HG02798 (cell line): Measurements from ENCODE around the gene FAR1.
"Not testable (repeated sequence)": the region's sequence is repeated elsewhere in the genome, so short reads cannot be mapped to it uniquely, and the experiment has no call there.

Experiments used
- ATAC-seq: cut with Tn5 transposase; IDR thresholded peaks from one replicate; pipeline ENCODE4 v1.9.1; 2021; ENCODE audit warnings: mild to moderate bottlenecking; ENCODE audit not compliant: unreplicated experiment, poor library complexity

The FAR1 gene, protein sequence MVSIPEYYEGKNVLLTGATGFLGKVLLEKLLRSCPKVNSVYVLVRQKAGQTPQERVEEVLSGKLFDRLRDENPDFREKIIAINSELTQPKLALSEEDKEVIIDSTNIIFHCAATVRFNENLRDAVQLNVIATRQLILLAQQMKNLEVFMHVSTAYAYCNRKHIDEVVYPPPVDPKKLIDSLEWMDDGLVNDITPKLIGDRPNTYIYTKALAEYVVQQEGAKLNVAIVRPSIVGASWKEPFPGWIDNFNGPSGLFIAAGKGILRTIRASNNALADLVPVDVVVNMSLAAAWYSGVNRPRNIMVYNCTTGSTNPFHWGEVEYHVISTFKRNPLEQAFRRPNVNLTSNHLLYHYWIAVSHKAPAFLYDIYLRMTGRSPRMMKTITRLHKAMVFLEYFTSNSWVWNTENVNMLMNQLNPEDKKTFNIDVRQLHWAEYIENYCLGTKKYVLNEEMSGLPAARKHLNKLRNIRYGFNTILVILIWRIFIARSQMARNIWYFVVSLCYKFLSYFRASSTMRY

DNA sequence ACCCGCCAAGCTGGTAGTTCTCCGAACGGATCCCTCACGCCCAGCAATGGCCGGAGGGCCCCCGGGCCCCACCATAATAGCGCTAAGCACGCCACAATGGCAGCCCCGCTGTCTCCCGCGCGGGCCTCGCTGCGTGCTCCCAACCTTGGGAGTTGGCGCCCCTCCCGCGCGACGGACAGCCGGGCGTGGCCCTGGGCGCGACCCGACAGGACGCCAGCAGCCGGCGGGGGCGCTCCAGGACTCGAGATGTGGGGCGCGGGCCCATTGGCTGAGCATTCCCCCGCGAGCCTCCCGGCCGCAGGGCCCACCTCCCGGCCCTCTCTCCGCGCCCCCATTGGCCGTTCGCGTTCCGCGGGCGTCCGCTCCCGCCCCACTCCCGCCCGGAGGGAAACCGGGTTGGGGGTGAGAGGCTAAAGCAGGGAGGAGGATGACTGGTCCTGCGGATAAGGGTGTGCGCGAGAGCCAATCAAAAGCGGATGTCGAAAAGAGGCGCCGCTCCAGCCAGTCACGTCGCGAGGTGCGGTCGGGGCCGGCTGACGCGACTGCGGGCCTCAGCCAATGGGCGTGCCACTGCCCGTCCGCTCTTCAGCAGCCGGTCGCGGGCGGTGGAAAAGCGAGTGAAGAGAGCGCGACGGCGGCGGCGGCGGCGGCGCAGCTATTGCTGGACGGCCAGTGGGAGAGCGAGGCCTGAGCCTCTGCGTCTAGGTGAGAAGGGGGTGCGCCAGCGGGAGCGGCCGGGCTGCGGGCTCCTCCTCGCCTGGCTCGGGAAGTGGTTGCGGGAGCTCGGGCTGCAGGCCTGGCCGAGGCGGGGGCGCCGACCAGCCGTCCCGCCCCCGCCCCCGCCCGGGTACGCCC lies at the start of gene FAR1:
Gene FAR1, plus strand, starts transcription at position 567 of the 855 bp plus-strand sequence. CDS start 26,098 bp downstream, outside the sequence.
- ATAC-seq: peak; percentile 91

DNA sequence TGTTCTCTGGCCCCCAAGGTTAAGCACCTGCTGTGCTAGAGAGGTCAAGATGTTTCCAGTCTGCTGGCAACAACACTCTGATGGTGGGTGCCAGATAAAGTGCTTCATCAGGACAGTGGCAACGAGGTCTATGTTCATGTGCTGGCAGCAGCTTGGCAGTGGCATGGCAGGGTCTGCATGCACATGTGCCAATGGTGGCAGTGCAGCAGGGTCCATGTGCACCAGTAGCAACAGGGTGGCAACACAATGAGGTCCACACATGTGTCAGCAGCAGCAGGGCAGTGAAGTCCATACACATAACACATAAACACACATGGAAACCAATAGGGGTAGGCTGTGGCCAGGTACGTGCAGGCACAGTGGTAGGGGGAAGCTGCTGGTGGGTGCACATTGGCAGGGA lies 48.4 kb upstream of the FAR1 start:
- ATAC-seq: no peak

DNA sequence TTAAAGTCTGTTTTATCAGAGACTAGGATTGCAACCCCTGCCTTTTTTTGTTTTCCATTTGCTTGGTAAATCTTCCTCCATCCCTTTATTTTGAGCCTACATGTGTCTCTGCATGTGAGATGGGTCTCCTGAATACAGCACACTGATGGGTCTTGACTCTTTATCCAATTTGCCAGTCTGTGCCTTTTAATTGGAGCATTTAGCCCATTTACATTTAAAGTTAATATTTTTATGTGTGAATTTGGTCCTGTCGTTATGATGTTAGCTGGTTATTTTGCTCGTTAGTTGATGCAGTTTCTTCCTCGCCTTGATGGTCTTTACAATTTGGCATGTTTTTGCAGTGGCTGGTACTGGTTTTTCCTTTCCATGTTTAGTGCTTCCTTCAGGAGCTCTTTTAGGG lies 41.6 kb upstream of the FAR1 start:
- ATAC-seq: not testable (repeated sequence)

DNA sequence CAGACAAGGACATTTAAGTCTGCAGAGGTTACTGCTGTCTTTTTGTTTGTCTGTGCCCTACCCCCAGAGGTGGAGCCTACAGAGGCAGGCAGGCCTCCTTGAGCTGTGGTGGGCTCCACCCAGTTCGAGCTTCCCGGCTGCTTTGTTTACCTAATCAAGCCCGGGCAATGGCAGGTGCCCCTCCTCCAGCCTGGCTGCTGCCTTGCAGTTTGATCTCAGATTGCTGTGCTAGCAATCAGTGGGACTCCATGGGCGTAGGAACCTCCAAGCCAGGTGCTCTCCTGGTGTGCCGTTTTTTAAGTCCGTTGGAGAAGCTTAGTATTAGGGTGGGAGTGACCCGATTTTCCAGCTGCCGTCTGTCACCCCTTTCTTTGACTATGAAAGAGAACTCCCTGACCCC lies 39.8 kb upstream of the FAR1 start:
- ATAC-seq: not testable (repeated sequence)

DNA sequence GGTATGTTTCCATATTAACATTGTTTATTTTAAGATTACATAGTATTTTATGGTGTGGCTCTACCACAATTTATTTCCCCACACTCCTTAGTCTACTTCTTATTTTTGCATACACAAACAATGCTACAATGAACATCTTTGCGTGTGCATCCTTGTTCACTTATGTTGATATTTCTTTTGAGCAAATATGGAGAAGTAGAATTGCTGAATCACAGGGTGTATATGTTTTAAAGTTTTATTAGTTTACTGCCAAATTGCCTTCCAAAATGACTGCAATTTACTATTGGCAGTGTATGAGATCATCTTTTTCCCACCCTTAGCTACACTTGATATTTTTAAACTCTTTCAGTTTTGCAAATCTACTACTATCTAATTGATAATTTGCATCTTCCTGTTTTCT lies 38.7 kb upstream of the FAR1 start:
- ATAC-seq: no peak

DNA sequence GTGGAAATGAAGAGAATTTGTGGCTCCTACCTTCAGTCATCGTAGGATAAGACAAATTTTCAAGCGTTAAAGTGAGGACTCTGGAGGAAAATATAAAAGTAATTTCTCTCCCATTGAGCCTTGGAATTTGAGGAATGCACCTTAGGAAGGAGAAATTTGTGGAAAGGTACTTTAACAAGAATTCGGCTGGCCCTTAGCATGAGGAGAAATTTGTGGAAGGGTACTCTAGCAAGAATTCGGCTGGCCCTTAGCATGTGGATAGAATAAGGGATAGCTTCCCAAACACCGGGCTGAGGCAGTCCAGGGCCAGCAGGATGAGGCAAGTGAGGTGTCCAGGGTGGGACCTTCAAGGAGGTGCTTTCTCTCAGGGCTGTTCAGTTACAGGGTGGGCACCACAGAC lies 33.2 kb upstream of the FAR1 start:
- no peak for ATAC-seq

DNA sequence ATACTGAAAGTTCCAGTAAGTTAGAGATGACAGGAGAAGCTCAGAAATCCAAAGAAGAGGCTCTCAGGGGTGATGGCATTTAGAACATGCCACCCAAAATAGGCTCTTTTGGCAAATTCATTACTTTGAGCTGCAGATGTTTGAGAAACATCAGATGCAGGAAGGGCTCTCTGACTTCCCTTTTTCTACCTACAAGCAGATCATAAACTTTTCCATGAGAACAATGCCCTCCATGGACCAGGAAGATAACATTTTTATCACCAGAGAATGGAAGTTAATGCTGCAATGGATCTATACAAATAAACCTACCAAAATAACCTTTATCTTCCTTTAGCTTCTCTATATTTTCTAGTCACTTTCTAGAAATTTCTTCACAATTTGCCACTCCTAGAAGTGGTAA lies 32.7 kb upstream of the FAR1 start:
- ATAC-seq: no peak

DNA sequence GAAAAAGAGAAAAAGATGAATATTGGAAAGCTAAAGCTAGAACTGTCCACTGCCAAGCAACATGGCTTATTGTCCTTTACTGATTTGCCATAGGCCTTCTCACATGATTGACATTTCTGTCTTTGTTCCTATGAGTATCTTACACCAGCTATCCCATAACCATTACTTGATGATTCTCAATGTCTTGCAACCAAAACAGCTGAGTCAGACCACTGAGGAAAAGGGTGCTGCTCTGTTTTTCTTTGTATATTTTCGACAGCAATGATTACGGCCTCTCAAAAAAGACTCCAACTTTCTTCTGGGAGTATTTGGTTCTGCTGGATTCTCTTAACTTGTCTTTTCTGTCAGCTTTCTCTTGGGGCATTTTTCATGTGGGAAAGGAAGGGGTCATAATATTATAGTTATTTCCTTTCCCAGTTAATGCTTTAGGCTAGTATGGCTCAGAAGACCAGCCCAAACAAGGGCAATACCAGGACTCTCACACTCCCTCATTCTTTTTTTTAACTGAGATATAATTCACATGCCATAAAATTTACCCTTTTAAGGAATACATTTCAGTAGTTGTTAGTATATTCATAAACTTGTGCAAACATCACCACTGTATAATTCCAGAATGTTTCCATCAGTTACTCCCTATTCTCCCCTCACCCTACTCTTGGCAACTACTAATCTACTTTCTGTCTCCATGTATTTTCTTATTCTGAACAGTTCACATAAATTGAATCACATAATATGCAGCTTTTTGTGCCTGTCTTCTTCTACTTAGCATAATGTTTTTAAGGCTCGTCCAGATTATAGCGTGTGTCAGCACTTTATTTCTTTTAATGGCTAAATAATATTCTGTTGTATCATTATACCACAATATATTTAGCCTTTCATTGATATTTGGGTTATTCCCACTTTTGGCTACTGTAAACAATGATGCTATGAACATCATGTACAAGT lies 31.1 kb upstream of the FAR1 start:
- ATAC-seq: no peak

DNA sequence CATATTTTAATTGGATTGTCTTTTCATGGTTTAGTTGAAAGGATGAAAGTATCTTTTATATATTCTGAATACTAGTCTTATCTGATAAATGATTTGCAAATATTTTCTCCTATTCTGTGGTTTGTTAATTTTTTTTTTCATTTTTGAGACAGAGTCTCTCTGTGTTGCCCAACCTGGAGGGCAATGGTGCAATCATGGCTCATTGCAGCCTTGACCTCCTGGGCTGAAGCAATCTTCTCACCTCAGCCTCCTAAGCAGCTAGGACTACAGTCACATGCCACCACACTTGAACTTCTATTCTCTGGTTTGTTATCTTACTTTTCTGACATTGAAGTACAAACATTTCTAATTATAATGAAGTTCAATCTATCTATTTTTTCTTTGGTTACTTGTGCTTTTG lies 30.0 kb upstream of the FAR1 start:
- ATAC-seq: no peak

DNA sequence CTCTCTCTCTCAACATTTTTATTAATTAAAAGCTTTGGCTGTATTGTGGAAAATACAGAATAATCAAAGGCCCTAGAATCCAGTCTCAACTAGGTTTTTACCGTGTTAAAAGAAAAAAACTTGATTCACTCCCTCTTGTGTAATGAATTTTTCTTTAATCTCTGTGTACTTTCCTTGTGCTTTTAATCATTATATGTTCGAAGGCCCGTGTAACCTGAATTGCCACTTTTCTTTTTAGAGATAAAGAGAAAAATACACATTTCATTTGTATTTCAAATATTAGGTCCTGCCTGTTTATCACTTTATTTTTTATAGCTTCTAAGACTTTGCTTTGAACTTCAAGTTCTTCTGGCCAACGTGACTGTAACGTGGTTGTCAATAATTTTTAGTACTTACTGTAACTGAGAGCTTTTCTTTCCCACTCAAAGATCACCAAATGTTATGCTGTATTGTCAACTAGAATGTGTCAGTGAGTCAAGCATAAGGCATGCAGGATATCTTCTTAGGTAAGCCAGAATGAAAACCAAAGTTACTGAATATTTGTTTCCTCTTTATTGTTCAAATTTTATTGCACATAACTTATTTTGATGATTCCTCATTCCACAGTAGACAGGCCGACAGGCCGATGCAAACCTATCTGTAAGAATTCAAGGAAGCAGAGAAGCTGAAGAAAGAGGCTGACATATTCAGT lies 23.3 kb upstream of the FAR1 start:
- ATAC-seq: no peak

DNA sequence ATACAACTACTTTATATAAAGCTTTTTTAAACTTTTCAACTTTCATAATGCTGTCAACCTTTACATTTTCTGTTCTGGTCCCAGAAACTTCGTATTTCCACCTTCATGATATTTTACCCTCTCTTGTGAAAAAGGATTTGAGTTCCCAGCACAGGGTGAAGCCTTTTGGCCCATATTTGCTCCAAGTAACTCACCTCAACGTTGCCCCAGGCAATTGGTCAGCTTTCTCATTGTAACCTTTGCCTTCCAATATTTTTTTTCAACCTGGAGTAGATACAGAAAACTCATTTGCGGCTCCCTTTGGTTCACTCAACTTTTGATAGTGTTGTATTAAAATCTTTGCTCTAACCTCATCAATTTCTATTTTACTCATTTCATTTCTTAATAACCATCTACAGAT lies 21.1 kb upstream of the FAR1 start:
- ATAC-seq: no peak

DNA sequence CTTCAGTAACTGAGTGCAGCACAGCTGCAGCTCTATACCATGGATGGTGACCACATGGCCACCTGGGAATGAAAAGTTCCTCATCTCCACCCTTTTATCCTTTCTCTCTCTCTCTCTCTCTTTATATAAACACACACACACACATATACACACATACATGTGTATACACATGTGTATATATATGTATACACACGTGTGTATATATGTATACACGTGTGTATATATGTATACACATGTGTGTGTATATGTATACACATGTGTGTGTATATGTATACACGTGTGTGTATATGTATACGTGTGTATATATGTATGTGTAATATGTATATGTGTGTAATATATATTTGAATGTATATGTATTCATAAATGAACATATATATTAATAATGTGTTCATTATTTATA lies 18.8 kb upstream of the FAR1 start:
- no peak for ATAC-seq

DNA sequence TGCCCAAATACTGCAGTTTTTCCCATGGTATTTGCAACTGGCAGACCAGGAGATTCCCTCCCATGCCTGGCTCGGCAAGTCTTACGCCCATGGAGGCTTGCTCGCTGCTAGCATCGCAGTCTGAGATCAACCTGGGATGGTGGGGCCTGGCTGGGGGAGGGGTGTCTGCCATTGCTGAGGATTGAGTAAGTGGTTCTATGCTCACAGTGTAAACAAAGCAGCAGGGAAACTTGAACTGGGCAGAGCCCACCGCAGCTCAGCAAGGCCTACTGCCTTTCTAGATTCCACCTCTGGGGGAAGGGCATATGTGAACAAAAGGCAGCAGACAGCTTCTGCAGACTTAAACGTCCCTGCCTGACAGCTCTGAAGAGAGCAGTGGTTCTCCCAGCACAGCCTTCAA lies 17.0 kb upstream of the FAR1 start:
- not testable (repeated sequence) for ATAC-seq

DNA sequence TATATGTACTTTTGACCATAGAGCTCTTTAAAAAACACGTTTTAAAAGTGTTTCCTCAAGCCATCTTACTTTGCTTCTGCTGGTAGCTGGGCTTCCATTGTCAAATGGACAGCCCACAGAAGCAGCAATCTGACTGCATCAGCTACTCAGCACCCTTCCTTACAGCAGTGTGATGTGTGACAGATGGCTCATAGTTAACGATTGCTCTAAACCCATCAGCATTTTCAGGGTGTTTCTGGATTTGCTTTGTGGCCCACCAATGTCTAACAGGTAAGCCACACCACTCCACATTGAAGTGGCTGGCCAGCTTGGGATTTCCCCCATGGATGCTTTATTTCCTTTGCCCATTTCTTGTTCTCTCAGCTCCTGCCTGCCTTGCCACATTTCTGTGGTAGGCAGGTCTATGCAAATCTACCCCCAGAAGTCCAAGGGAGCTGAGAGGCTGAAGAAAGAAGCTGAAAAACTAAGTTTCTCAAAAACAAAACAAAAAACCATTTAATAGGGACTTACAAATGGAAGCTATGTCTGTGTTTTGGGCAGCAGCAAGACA lies 7.3 kb upstream of the FAR1 start:
- no peak for ATAC-seq

DNA sequence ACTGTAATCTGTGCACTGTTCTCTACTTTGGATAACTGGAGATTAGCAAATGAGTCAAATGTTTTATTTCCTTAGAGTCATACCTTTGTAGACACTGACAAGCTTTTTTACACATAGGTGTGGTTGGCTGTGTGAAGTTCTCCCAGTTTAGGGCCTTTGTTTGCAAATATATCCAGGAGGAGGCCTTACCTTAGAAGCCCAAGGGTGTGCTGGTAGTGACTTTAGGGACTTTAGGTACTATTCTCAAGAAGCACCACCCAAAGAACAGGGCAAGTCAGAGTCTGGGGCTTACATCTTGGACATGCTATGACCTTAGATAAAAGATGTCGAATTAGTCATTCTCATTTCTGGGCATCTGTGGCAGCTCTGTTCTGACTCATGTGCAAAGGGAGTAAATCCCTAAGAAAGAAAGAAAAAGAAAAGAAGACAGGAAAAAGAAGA lies 4.8 kb upstream of the FAR1 start:
- no peak for ATAC-seq

DNA sequence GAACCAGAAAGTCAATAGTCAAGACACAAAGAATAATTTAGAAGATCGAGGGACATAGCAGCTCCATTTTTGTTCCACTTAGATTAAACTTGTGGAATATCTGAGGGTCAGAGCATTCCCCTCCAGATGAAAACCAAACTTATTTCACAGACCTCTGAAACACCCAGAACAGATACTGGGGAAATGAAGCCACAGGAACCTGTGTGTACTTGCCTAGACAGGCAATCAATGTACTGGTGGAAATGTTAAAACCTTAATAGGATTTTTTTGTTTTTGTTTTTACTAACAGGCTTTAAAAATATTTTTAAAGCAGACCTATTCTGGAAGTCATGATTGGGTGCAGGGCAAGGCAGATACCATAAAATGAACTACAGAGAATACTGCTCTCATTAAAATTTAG lies 4.1 kb upstream of the FAR1 start:
- ATAC-seq: no peak

DNA sequence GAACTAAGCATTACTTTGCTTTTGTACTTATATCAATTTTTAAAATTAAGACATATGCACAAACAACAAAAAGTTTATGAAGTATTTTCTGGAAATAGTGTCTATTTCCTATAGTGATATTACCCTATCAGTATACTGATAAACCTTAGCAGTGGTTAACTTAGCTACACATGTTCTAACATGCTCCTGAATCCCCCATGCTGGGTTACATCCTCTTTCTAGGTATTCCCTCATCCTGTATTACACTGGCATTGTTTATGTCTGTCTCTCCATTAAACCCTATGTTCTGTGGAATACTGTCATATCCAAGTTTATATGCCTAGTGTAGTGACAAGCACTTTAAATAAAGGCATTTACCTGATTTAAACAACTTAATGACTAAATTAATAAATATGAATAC lies 1.8 kb upstream of the FAR1 start:
- ATAC-seq: no peak

DNA sequence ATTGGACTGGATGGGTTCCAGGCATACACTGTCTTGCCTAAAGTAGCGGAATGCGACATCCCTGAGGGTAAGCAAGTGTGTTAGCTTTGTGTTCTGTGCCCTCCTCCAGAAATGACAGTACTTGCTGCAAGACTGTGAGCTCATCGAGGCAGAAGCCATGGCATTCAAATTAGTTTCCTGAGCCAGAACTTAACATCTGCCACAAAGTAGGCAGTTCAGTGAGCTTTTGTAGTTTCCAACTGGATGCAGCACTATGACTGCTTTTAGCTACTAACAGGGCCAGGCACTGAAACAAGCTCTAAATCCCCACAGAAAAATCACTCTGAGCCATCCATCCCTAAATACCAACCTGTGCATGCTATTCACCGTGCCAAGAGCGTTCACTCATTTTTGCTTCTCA lies 1.2 kb upstream of the FAR1 start:
- no peak for ATAC-seq

DNA sequence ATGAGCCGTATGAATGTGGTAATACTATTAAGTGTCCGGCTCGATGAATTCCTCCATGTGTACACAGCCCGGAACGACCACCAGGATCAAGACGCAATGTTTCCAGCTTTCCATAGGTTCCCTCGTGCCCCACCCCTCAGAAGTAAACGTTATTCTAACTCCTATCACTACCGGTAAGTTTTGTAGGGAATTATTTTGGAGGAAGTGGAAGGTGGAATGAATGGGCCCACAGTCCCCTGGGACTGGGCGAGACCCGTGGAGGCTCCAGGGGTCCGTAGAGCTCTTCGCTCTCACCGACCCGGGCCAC lies 720 bp upstream of the FAR1 start:
- ATAC-seq: no peak
